Measurements from ENCODE around the gene TELO2.

Gene TELO2

DNA sequence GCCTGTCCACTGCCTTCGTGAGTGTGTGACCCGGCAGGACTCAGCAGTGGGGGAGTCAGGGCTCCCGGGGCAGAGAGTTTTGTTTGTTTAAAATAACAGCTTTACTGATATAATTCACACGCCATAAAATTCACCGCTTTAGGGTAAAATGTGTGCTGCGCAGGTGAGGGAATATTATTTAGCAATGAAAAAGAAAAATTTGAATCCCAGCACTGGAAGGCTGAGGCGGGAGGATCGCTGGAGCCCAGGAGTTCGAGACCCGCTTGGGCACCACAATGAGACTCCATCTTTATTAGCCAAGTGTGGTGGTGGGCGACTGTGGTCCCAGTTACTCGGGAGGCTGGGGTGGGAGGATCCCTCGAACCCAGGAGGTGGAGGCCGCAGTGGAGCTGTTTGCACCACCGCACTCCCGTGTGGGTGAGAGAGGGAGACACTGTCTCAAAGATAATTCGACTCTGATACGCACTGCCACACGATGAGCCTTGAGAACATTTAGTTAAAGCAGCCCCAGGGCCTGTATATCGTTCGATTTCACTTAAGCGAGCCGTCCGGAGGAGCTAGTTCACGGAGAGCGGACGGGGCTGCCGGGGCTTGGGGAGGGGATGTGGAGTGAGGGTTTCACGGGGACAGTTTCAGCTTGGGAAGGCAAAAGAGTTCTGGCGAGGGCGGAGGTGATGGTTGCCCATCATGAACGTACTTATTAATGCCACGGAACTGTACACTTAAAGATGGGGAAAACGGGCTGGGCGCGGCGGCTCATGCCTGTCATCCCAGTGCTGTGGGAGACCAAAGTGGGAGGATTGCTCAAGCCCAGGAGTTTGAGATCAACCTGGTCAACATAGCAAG is 10.2 kb downstream of the TELO2 start:
- no peak overlapping the region for H3K27ac ChIP-seq
- TF ChIP-seq ZFX (IDR thresholded peaks at IDR 0.05; ENCODE audit: borderline replicate concordance) = no peak
- TF ChIP-seq, protein P1, sequence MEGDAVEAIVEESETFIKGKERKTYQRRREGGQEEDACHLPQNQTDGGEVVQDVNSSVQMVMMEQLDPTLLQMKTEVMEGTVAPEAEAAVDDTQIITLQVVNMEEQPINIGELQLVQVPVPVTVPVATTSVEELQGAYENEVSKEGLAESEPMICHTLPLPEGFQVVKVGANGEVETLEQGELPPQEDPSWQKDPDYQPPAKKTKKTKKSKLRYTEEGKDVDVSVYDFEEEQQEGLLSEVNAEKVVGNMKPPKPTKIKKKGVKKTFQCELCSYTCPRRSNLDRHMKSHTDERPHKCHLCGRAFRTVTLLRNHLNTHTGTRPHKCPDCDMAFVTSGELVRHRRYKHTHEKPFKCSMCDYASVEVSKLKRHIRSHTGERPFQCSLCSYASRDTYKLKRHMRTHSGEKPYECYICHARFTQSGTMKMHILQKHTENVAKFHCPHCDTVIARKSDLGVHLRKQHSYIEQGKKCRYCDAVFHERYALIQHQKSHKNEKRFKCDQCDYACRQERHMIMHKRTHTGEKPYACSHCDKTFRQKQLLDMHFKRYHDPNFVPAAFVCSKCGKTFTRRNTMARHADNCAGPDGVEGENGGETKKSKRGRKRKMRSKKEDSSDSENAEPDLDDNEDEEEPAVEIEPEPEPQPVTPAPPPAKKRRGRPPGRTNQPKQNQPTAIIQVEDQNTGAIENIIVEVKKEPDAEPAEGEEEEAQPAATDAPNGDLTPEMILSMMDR (IDR thresholded peaks at IDR 0.05) = no peak

DNA sequence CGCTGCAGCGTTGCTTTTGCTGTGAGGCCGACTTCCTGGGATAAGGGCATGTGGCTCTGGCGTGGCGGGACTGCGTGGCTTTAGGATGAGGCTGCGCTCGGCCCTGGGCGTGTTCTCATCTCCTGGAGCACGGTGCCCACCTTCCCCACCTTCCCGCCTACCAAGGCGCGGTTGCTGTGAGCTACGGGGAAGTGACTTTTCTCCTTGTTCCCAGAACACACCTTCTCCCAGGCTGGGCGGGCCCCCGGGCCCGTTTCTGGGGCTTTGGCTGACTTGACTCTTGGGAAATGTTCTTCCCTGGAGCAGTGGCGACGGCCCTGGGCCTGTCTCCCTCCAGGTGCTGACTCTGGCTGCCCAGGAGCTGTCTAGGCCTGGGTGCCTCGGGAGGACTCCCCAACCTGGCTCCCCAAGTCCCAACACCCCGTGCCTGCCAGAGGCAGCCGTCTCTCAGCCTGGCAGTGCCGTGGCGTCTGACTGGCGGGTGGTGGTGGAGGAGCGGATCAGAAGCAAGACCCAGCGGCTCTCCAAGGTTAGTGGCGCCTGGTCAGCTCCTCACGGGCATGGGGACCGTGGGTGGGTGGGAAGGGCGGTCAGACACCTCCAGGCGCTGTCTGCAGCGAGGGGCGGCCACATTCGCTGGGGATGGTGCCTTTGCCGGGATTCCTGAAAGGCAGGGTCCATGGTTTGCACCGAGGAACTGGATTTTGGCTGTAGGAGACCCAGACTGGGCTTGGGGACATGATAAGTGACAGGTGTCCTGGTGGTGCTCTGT is 12.1 kb downstream of the TELO2 start:
- H3K27ac ChIP-seq = no peak overlapping the region
- TF ChIP-seq, protein P1 (IDR thresholded peaks at IDR 0.05) = no peak
- TF ChIP-seq ZFX (IDR thresholded peaks at IDR 0.05; ENCODE audit: borderline replicate concordance) = no peak

DNA sequence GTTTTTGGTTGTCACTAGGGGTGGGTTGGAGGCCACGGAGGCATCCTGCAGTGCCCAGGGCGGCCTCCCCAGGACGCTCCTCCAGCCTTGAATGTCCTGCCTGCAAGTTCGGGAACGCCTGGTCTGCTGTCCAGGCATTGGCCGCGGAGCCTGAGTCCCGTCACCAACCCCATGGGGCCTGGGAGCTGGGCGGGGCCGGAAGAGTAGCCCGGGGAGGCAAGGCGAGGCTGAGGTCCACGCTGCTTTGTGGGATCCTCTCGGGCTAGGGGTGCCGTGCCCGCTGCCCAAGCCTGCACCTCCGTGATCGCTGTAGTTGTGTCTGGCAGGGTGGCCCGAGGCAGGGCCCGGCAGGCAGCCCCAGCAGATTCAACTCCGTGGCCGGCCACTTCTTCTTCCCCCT is 12.8 kb downstream of the TELO2 start:
- TF ChIP-seq, protein P1 (IDR thresholded peaks at IDR 0.05) = no peak
- no peak for TF ChIP-seq ZFX (IDR thresholded peaks at IDR 0.05; ENCODE audit: borderline replicate concordance)
- no peak overlapping the region for H3K27ac ChIP-seq

DNA sequence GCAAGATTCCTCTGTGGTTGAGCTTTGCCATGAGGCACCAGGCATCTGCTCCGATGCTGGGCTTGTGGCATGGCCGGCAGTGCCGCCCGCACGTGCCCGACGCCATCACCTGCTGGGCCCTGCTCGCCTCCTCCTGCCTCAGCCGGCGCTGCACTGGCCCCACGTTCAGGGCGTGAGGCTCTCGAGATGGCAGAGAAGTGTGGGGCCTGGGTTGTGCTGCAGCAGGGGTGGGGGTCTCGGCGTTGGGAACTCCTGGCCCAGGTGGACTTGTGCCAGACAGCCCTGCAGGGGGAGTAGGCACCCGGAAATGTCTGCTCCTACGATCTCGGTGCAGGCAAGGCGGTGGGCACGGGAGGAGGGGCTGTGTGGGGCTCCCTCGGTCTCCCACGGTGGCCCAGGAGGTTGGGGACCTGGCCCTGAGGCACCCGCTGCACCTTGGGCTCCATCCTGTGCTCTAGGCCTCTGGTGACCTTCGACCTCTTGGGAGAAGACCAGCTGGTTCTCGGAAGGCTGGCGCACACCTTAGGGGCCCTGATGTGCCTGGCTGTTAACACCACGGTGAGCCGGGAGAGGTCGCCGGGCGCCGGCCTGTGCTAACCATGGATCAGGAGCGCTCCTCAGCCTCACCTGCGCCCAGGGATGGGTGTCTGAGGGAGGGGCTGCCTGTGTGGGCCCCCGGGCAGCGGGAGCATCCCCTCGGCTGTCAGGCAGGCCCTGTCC is 13.5 kb downstream of the TELO2 start:
- TF ChIP-seq, protein P1 (IDR thresholded peaks at IDR 0.05) = no peak
- TF ChIP-seq ZFX (IDR thresholded peaks at IDR 0.05; ENCODE audit: borderline replicate concordance) = no peak
- no peak overlapping the region for H3K27ac ChIP-seq

DNA sequence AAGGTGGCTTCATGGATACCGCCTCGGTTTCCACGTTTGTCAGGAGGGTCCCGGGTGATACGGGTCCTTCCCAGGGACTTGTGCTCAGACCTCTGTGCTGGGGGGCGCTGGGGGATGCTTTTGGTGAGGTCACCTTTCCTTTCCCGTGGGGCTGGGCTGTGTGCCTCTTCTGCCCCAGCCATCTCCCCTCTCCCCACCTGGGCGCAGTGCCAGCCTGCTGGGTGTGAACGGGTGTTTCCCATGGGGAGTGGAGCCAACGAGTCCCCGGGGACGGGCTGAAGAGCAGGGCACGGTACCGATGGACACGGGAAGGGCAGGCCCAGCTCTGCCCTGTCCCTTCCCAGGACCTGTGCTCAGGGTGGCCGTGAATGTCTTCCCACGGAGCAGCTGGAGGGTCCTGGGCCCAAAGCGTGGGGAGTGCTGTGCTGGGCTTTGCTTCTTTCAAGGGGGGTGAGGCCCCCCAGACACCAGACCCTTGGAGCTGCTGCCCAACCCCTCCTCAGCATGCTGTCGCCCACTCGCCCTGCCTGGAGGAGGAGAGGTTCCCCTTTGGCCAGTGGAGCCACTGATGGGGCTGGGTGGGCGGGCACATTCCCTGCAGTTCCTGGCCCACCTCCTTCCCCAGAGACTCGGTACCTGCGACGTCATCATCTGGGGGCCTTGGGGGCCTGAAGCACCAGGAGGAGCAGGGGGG is 15.5 kb downstream of the TELO2 start:
- H3K27ac ChIP-seq = no peak overlapping the region
- TF ChIP-seq, protein P1 (IDR thresholded peaks at IDR 0.05) = no peak
- no peak for TF ChIP-seq ZFX (IDR thresholded peaks at IDR 0.05; ENCODE audit: borderline replicate concordance)

DNA sequence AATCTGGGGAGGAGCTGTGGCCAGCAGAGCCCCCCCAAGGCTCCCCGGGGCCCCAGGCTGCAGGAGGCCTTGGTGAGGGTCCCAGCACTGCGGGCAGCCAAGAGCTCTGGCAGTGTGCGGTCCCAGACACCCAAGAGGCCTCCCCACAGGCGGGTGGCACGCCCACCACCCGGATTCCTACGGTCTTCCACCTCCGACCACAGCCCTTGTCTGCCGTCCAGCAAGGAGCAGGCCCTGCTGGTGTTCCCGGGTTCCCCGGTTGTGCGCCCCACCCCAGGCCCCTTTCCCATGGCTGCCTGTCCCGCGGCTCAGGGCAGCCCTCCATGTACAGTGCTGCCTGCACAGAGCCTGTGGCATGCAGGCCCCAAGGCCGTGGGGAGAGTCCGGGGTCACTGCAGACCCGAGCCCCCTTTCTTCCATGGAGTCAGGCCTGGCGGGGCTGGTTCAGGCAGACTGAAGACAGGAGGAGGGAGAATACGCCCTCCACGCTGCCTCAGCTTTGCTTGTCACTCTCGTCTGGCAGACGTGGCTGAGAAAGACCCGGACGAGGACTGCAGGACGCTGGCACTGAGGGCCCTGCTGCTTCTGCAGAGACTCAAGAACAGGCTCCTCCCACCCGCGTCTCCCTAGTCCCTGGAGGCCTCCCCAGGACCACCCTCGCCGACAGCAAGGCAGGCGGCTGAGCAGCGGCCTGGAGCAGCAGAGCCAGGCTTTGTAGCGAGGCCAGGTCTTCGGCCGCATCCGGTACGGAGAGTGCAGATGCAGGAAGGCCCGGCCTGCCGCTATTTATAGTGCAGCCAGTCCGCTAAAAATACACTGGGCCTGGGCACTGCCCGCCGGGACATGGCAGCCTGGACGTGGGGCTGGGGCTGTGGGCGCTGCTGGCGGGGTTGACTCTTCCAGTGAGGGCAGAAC is 16.4 kb downstream of the TELO2 start:
- H3K27ac ChIP-seq = no peak overlapping the region
- TF ChIP-seq, protein P1 (IDR thresholded peaks at IDR 0.05) = no peak
- no peak for TF ChIP-seq ZFX (IDR thresholded peaks at IDR 0.05; ENCODE audit: borderline replicate concordance)
